IMR-90 (cell line): ENCODE measurements around the gene ASPN.

ENCODE experiments used
- CEBPB ChIP-seq: IDR thresholded peaks from 2 replicates; pipeline ENCODE4 v1.6.1; 2012; ENCODE audit warnings: low read depth, low read length, improper control_type of control experiment
- CHD1 ChIP-seq: IDR thresholded peaks from 2 replicates; pipeline ENCODE4 v1.6.1; 2012; ENCODE audit warnings: low read depth, low read length, improper control_type of control experiment
- FOS ChIP-seq: fragments of 150-350 bp; IDR thresholded peaks from 2 replicates; pipeline ENCODE4 v1.6.1; 2016; ENCODE audit warnings: low read depth, low read length
- MAFK ChIP-seq: IDR thresholded peaks from 2 replicates; pipeline ENCODE4 v1.6.1; 2012; ENCODE audit warnings: low read depth, low read length, improper control_type of control experiment
- MAZ ChIP-seq: IDR thresholded peaks from 2 replicates; pipeline ENCODE4 v1.6.1; 2012; ENCODE audit warnings: low read depth, mild to moderate bottlenecking, low read length, improper control_type of control experiment, moderate library complexity, borderline replicate concordance
- MXI1 ChIP-seq: IDR thresholded peaks from 2 replicates; pipeline ENCODE4 v1.6.1; 2012; ENCODE audit warnings: low read depth, mild to moderate bottlenecking, low read length, moderate library complexity, borderline replicate concordance
- NFE2L2 ChIP-seq: fragments of 150-350 bp; IDR thresholded peaks from 2 replicates; pipeline ENCODE4 v1.6.1; 2016; ENCODE audit warnings: low read depth, mild to moderate bottlenecking, low read length
- POLR2A ChIP-seq: IDR thresholded peaks from 2 replicates; pipeline ENCODE4 v1.6.1; 2012; ENCODE audit warnings: mild to moderate bottlenecking, low read depth, low read length
- RAD21 ChIP-seq: IDR thresholded peaks from 2 replicates; pipeline ENCODE4 v1.6.1; 2012; ENCODE audit warnings: low read length, improper control_type of control experiment
- RCOR1 ChIP-seq: IDR thresholded peaks from 2 replicates; pipeline ENCODE4 v1.6.1; 2012; ENCODE audit warnings: mild to moderate bottlenecking, low read length, improper control_type of control experiment; ENCODE audit not compliant: insufficient replicate concordance
- SMC3 ChIP-seq: fragments of 150-350 bp; IDR thresholded peaks from 2 replicates; pipeline ENCODE4 v1.6.1; 2016; ENCODE audit warnings: low read depth, mild to moderate bottlenecking, antibody characterized with exemption, low read length, moderate library complexity
- USF2 ChIP-seq: fragments of 150-350 bp; IDR thresholded peaks from 2 replicates; pipeline ENCODE4 v1.6.1; 2017; ENCODE audit warnings: mild to moderate bottlenecking, antibody characterized with exemption, low read length, low read depth
- TF ChIP-seq, protein P1 (sequence below): conservative IDR thresholded peaks from 2 replicates; pipeline ENCODE4 v1.5.1; 2012; ENCODE audit warnings: mild to moderate bottlenecking, low read depth, low read length, improper control_type of control experiment
- TF ChIP-seq, protein P2 (sequence below): fragments of 150-350 bp; IDR thresholded peaks from 2 replicates; pipeline ENCODE4 v1.6.1; 2016; ENCODE audit warnings: low read depth, mild to moderate bottlenecking, low read length, moderate library complexity, borderline replicate concordance

- TF ChIP-seq FOS (no peak), RAD21 (no peak), SMC3 (no peak), USF2 (no peak), POLR2A (no peak), CHD1 (no peak), MAFK (no peak), NFE2L2 (no peak), MAZ (no peak), CEBPB (no peak), MXI1 (no peak), RCOR1 (no peak)
- TF ChIP-seq, protein P1, sequence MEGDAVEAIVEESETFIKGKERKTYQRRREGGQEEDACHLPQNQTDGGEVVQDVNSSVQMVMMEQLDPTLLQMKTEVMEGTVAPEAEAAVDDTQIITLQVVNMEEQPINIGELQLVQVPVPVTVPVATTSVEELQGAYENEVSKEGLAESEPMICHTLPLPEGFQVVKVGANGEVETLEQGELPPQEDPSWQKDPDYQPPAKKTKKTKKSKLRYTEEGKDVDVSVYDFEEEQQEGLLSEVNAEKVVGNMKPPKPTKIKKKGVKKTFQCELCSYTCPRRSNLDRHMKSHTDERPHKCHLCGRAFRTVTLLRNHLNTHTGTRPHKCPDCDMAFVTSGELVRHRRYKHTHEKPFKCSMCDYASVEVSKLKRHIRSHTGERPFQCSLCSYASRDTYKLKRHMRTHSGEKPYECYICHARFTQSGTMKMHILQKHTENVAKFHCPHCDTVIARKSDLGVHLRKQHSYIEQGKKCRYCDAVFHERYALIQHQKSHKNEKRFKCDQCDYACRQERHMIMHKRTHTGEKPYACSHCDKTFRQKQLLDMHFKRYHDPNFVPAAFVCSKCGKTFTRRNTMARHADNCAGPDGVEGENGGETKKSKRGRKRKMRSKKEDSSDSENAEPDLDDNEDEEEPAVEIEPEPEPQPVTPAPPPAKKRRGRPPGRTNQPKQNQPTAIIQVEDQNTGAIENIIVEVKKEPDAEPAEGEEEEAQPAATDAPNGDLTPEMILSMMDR = no peak
- TF ChIP-seq, protein P2, sequence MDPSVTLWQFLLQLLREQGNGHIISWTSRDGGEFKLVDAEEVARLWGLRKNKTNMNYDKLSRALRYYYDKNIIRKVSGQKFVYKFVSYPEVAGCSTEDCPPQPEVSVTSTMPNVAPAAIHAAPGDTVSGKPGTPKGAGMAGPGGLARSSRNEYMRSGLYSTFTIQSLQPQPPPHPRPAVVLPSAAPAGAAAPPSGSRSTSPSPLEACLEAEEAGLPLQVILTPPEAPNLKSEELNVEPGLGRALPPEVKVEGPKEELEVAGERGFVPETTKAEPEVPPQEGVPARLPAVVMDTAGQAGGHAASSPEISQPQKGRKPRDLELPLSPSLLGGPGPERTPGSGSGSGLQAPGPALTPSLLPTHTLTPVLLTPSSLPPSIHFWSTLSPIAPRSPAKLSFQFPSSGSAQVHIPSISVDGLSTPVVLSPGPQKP = no peak
Observed at GRCh38 chr9:92406477-92406876, 75.8 kb downstream of the ASPN start.
